Upper lobe of left lung (tissue), 6 donors: ENCODE results near the gene MYO15B. TPM values are rescaled to one million over a fixed set of nuclear protein-coding genes. Genes with fewer than 3 reads are reported as not detected.
A peak's percentile ranks its signal among the peaks of the same experiment; 100 is the strongest.

Source experiments
- ATAC-seq, 2 donors: fragments of 200-7000 bp; cut with Tn5 transposase; one replicate each; pipeline ENCODE4 v1.9.1; 2022; ENCODE audit warnings: mild to moderate bottlenecking in 2 of 2, moderate library complexity in 2 of 2; ENCODE audit not compliant: low FRiP score in 2 of 2
- DNase-seq, 2 donors: peaks; one replicate each; pipeline ENCODE4 v3.0.0-alpha.2; 2019 to 2020
- H3K27ac ChIP-seq, 4 donors: fragments of 200-600 bp; sonication (generic); one replicate each; pipeline ENCODE4 v1.5.1; 2016 to 2019
- H3K27me3 ChIP-seq, 4 donors: fragments of 200-600 bp; sonication (generic); one replicate each; pipeline ENCODE4 v1.5.1; 2017 to 2019
- H3K36me3 ChIP-seq, 4 donors: fragments of 200-600 bp; sonication (generic); one replicate each; pipeline ENCODE4 v1.5.1; 2016 to 2019
- H3K4me1 ChIP-seq, 4 donors: fragments of 200-600 bp; sonication (generic); one replicate each; pipeline ENCODE4 v1.5.1; 2018 to 2019
- H3K4me3 ChIP-seq, 4 donors: fragments of 200-600 bp; sonication (generic); one replicate each; pipeline ENCODE4 v1.5.1; 2017 to 2019; ENCODE audit warnings: mild to moderate bottlenecking in 2 of 4, moderate library complexity in 1 of 4
- H3K9me3 ChIP-seq, 4 donors: fragments of 200-600 bp; sonication (generic); one replicate each; pipeline ENCODE4 v1.5.1; 2018 to 2019
- CTCF ChIP-seq, 6 experiments: fragments of 450-650 bp in 4 of 6; fragments of 200-600 bp in 2 of 6; sonication (generic) in 2 of 6; IDR thresholded peaks; one replicate each; pipeline ENCODE4 v1.5.1; 2016 to 2019; ENCODE audit warnings: antibody characterized with exemption in 6 of 6
- EP300 ChIP-seq, 4 donors: sonication (generic); formaldehyde crosslinking; IDR thresholded peaks; one replicate each; pipeline ENCODE4 v1.5.1; 2017; ENCODE audit warnings: antibody characterized with exemption in 4 of 4, control low read depth in 2 of 4
- POLR2A ChIP-seq, 4 donors: fragments of 450-650 bp; IDR thresholded peaks; one replicate each; pipeline ENCODE4 v1.5.1; 2016 to 2017; ENCODE audit warnings: antibody characterized with exemption in 4 of 4, mild to moderate bottlenecking in 2 of 4
- POLR2AphosphoS5 ChIP-seq, 2 donors: sonication (generic); formaldehyde crosslinking; IDR thresholded peaks; one replicate each; pipeline ENCODE4 v1.5.1; 2017; ENCODE audit warnings: antibody characterized with exemption in 2 of 2
- WGBS, 2 donors: methylation state at CpG; one replicate each; pipeline ENCODE4 v1.1.5; 2017 to 2018; 5-methylcytosine and 5-hydroxymethylcytosine counted together
- total RNA-seq, 6 donors: library from RNA; depleted of rRNA in 4 of 6; stranded (reverse); fragments of >200 nt in 4 of 6; gene quantifications; one replicate each; pipeline versions ENCODE4 v1.1.0 to v1.2.1, GENCODE V29; 2016 to 2021
- donor health status: DM: no; HTN: no; CAD: no; lungs with moderate emphysema.
- donor health status: DM: no; HTN: yes; CAD: no; lungs with severe emphysema.

MYO15B gene
- total RNA-seq, 6 donors from 2014 or later = 89.8 to 592 (median 183) TPM

GRCh38 chr17:75605790-75606189 lies 18.2 kb downstream of the MYO15B start:
- DNase-seq = peak in 1 of 2 donors; percentile 76
- H3K9me3 ChIP-seq = no peaks in the 10 kb centered on the region
- no peak overlapping the region for H3K4me3 ChIP-seq
- peaks cover 0 to 13% (median 0%) of the 10 kb centered on the region in 4 donors for H3K4me1 ChIP-seq
- no peak for TF ChIP-seq POLR2AphosphoS5 (IDR thresholded peaks at IDR 0.05)
- TF ChIP-seq CTCF (IDR thresholded peaks at IDR 0.05) = no peak
- TF ChIP-seq POLR2A (IDR thresholded peaks at IDR 0.05) = no peak
- TF ChIP-seq EP300 (IDR thresholded peaks at IDR 0.05) = no peak
- H3K27me3 ChIP-seq = no peaks in the 10 kb centered on the region
- 84 to 91% methylated on average over 13 to 16 of the region's 16 CpGs for WGBS, 2 donors
- H3K36me3 ChIP-seq = peaks cover 0 to 23% (median 8%) of the 10 kb centered on the region in 4 donors
- no peak overlapping the region for H3K27ac ChIP-seq
- ATAC-seq = no peak

- no peak for ATAC-seq
- no peak overlapping the region for H3K27ac ChIP-seq
- no peak for DNase-seq
- H3K4me3 ChIP-seq = no peak overlapping the region
- TF ChIP-seq POLR2A (IDR thresholded peaks at IDR 0.05) = no peak
- no peak for TF ChIP-seq POLR2AphosphoS5 (IDR thresholded peaks at IDR 0.05)
- TF ChIP-seq CTCF (IDR thresholded peaks at IDR 0.05) = no peak
- TF ChIP-seq EP300 (IDR thresholded peaks at IDR 0.05) = no peak
- no peaks in the 10 kb centered on the region for H3K9me3 ChIP-seq
- no peaks in the 10 kb centered on the region for H3K27me3 ChIP-seq
- 86 to 93% methylated on average over 5 of the region's 5 CpGs for WGBS, 2 donors
- H3K36me3 ChIP-seq = peaks cover 0 to 31% (median 11%) of the 10 kb centered on the region in 4 donors
- H3K4me1 ChIP-seq = peaks cover 0 to 13% (median 0%) of the 10 kb centered on the region in 4 donors
Observed at GRCh38 chr17:75607086-75607485, 19.5 kb downstream of the MYO15B start.

GRCh38 chr17:75610103-75610984 lies 22.7 kb downstream of the MYO15B start:
- H3K36me3 ChIP-seq = peaks cover 0 to 60% (median 41%) of the 10 kb centered on the region in 4 donors
- H3K9me3 ChIP-seq = no peaks in the 10 kb centered on the region
- no peaks in the 10 kb centered on the region for H3K27me3 ChIP-seq
- no peak for TF ChIP-seq EP300 (IDR thresholded peaks at IDR 0.05)
- TF ChIP-seq POLR2A (IDR thresholded peaks at IDR 0.05) = no peak
- no peak for TF ChIP-seq CTCF (IDR thresholded peaks at IDR 0.05)
- no peak for TF ChIP-seq POLR2AphosphoS5 (IDR thresholded peaks at IDR 0.05)
- WGBS, 2 donors = 89 to 92% methylated on average over 24 to 25 of the region's 25 CpGs
- no peak overlapping the region for H3K4me3 ChIP-seq
- DNase-seq (peak in 1 of 2 donors; percentile 64), ATAC-seq (no peak)
- no peak overlapping the region for H3K27ac ChIP-seq
- no peaks in the 10 kb centered on the region for H3K4me1 ChIP-seq

- peaks cover 0 to 73% (median 56%) of the 10 kb centered on the region in 4 donors for H3K36me3 ChIP-seq
- H3K27ac ChIP-seq = no peak overlapping the region
- 93 to 94% methylated on average over 20 of the region's 20 CpGs for WGBS, 2 donors
Observed at GRCh38 chr17:75611851-75612429, 24.3 kb downstream of the MYO15B start.

More at GRCh38 chr17:75611851-75612429, 24.3 kb downstream of the MYO15B start:
- ATAC-seq = no peak
- TF ChIP-seq EP300 (IDR thresholded peaks at IDR 0.05) = no peak
- TF ChIP-seq POLR2AphosphoS5 (IDR thresholded peaks at IDR 0.05) = no peak
- TF ChIP-seq CTCF (IDR thresholded peaks at IDR 0.05) = no peak
- TF ChIP-seq POLR2A (IDR thresholded peaks at IDR 0.05) = no peak
- Histone ChIP-seq H3K27me3 (no peaks in the 10 kb centered on the region), H3K9me3 (no peaks in the 10 kb centered on the region), H3K4me1 (no peaks in the 10 kb centered on the region), H3K4me3 (no peak overlapping the region)
- DNase-seq = peak in 1 of 2 donors; percentile 69
